Measurements from ENCODE around the gene COLEC12. TPM values are rescaled to one million over a fixed set of nuclear protein-coding genes. Genes with fewer than 3 reads are reported as not detected.

Gene COLEC12
- polyA plus RNA-seq, 3 donors: 0.21 to 0.47 (median 0.35) TPM

GRCh38 chr18:323253-323622, 177.3 kb downstream of the COLEC12 start:
- peak overlapping the region in 1 of 2 donors; percentile 83 for H3K4me3 Mint-ChIP-seq
- Histone ChIP-seq H3K79me2 (ENCODE audit: insufficient read depth, low read length) (no peaks in the 10 kb centered on the region), H3K27me3 (ENCODE audit: control insufficient read depth in 2 of 2, insufficient read depth in 2 of 2, low read length in 2 of 2) (no peaks in the 10 kb centered on the region), H3K4me1 (ENCODE audit: control insufficient read depth in 1 of 2, insufficient read depth in 2 of 2, low read length in 2 of 2) (peaks cover 22 to 25% of the 10 kb centered on the region in 2 donors), H3K9ac (ENCODE audit: insufficient read depth, low read length, poor library complexity, severe bottlenecking) (no peak overlapping the region), H3K36me3 (replicated peaks in 1 of 2; ENCODE audit: control insufficient read depth in 1 of 2, insufficient read depth in 2 of 2, low read length in 2 of 2) (no peaks in the 10 kb centered on the region), H3K27ac (ENCODE audit: low read depth in 1 of 2, low read length in 2 of 2) (peak overlapping the region in 1 of 2 donors; percentile 39), H3K4me3 (replicated peaks in 1 of 3; ENCODE audit: low read depth in 2 of 3, low read length in 3 of 3) (no peak overlapping the region), H4K20me1 (ENCODE audit: insufficient read depth, low read length) (no peaks in the 10 kb centered on the region), H3K4me2 (replicated peaks; ENCODE audit: extremely low read depth, low read length, poor library complexity, severe bottlenecking) (peak overlapping the region; percentile 52), H3K9me3 (replicated peaks in 1 of 2; ENCODE audit: control insufficient read depth in 1 of 2, insufficient read depth in 1 of 2, low read length in 2 of 2) (no peaks in the 10 kb centered on the region), H2AFZ (ENCODE audit: insufficient read depth, low read depth, low read length, poor library complexity, severe bottlenecking) (no peak overlapping the region)
- peaks cover 0 to 2% of the 10 kb centered on the region in 2 donors for H3K36me3 Mint-ChIP-seq
- TF ChIP-seq CTCF (IDR thresholded peaks at IDR 0.05): no peak
- DNase-seq: peak; percentile 75 to 89 (median 86)
- no peaks in the 10 kb centered on the region for H3K9me3 Mint-ChIP-seq
- WGBS (ENCODE audit: insufficient coverage): no CpG with 5 or more reads among the region's 2 CpGs
- peaks cover 19% of the 10 kb centered on the region for H3K4me1 Mint-ChIP-seq
- H3K27me3 Mint-ChIP-seq (ENCODE audit: low read depth in 3 of 3): peaks cover 0 to 4% (median 0%) of the 10 kb centered on the region in 3 donors
- H3K27ac Mint-ChIP-seq: peak overlapping the region in 6 of 7 donors; percentile 87 to 96 (median 94)
- intact Hi-C loops (cut with micrococcal nuclease): loop anchor here (5.0 to 10.0 kb wide), 2 partner anchors 52 to 56 kb away; partner anchors contain the start of gene THOC1 (in 1 of the 2)

- 100% methylated on average over 1 of the region's 5 CpGs for WGBS (ENCODE audit: insufficient coverage)
- peaks cover 22 to 25% of the 10 kb centered on the region in 2 donors for H3K4me1 ChIP-seq (ENCODE audit: control insufficient read depth in 1 of 2, insufficient read depth in 2 of 2, low read length in 2 of 2)
- peak overlapping the region; percentile 51 to 83 for H3K4me3 Mint-ChIP-seq
- peaks cover 0 to 4% (median 0%) of the 10 kb centered on the region in 3 donors for H3K27me3 Mint-ChIP-seq (ENCODE audit: low read depth in 3 of 3)
- peak overlapping the region in 1 of 2 donors; percentile 39 for H3K27ac ChIP-seq (ENCODE audit: low read depth in 1 of 2, low read length in 2 of 2)
- DNase-seq: peak; percentile 15 to 26 (median 20)
- no peak overlapping the region for H2AFZ ChIP-seq (ENCODE audit: insufficient read depth, low read depth, low read length, poor library complexity, severe bottlenecking)
- peaks cover 0 to 2% of the 10 kb centered on the region in 2 donors for H3K36me3 Mint-ChIP-seq
- peak overlapping the region; percentile 52 for H3K4me2 ChIP-seq (replicated peaks; ENCODE audit: extremely low read depth, low read length, poor library complexity, severe bottlenecking)
- H3K9me3 Mint-ChIP-seq: no peaks in the 10 kb centered on the region
- H3K4me3 ChIP-seq (replicated peaks in 1 of 3; ENCODE audit: low read depth in 2 of 3, low read length in 3 of 3): peak overlapping the region in 2 of 3 experiments; percentile 13 to 44
- H4K20me1 ChIP-seq (ENCODE audit: insufficient read depth, low read length): no peaks in the 10 kb centered on the region
- H3K27me3 ChIP-seq (ENCODE audit: control insufficient read depth in 2 of 2, insufficient read depth in 2 of 2, low read length in 2 of 2): no peaks in the 10 kb centered on the region
- no peak overlapping the region for H3K9ac ChIP-seq (ENCODE audit: insufficient read depth, low read length, poor library complexity, severe bottlenecking)
- no peaks in the 10 kb centered on the region for H3K79me2 ChIP-seq (ENCODE audit: insufficient read depth, low read length)
- peak overlapping the region; percentile 85 to 96 (median 94) for H3K27ac Mint-ChIP-seq
- H3K36me3 ChIP-seq (replicated peaks in 1 of 2; ENCODE audit: control insufficient read depth in 1 of 2, insufficient read depth in 2 of 2, low read length in 2 of 2): no peaks in the 10 kb centered on the region
- TF ChIP-seq CTCF (IDR thresholded peaks at IDR 0.05): no peak
- intact Hi-C loops (cut with micrococcal nuclease): loop anchor here (5.0 to 10.0 kb wide), 2 partner anchors 53 to 55 kb away; partner anchors contain the start of gene THOC1 (in 1 of the 2)
- no peaks in the 10 kb centered on the region for H3K9me3 ChIP-seq (replicated peaks in 1 of 2; ENCODE audit: control insufficient read depth in 1 of 2, insufficient read depth in 1 of 2, low read length in 2 of 2)
- H3K4me1 Mint-ChIP-seq: peaks cover 19% of the 10 kb centered on the region
These were observed 178.5 kb downstream of the COLEC12 start for GRCh38 chr18:321865-322467.

Measured in CD14-positive monocyte (primary cell).